HG03342 (cell line): ENCODE data around the gene CACNG1.

Experiments used
- ATAC-seq: cut with Tn5 transposase; IDR thresholded peaks from one replicate; pipeline ENCODE4 v1.9.1; 2021; ENCODE audit warnings: mild to moderate bottlenecking, moderate library complexity; ENCODE audit not compliant: unreplicated experiment

The CACNG1 gene

GRCh38 chr17:67044016-67044772, at the start of gene CACNG1:
CACNG1 (plus strand) TSS chr17:67044554; CDS start chr17:67044661, 107 bp downstream.
- ATAC-seq: no peak

GRCh38 chr17:66994930-66995535, 49.3 kb upstream of the CACNG1 start:
- no peak for ATAC-seq

- no peak for ATAC-seq
Measured at GRCh38 chr17:66995944-66996343, 48.4 kb upstream of the CACNG1 start.

GRCh38 chr17:66996926-66997325, 47.4 kb upstream of the CACNG1 start:
- no peak for ATAC-seq

- no peak for ATAC-seq
Measured at GRCh38 chr17:67003231-67003630, 41.1 kb upstream of the CACNG1 start.

GRCh38 chr17:67004181-67004580, 40.2 kb upstream of the CACNG1 start:
- no peak for ATAC-seq

GRCh38 chr17:67007266-67007665, 37.1 kb upstream of the CACNG1 start:
- no peak for ATAC-seq

- ATAC-seq: no peak
Measured at GRCh38 chr17:67008101-67008500, 36.3 kb upstream of the CACNG1 start.

GRCh38 chr17:67011527-67012175, 32.7 kb upstream of the CACNG1 start:
- no peak for ATAC-seq

GRCh38 chr17:67013891-67014290, 30.5 kb upstream of the CACNG1 start:
- no peak for ATAC-seq

- no peak for ATAC-seq
Measured at GRCh38 chr17:67015001-67015400, 29.4 kb upstream of the CACNG1 start.

GRCh38 chr17:67016039-67016762, 28.2 kb upstream of the CACNG1 start:
- ATAC-seq: no peak

- no peak for ATAC-seq
Measured at GRCh38 chr17:67017910-67018309, 26.4 kb upstream of the CACNG1 start.

- no peak for ATAC-seq
Measured at GRCh38 chr17:67018471-67019434, 25.6 kb upstream of the CACNG1 start.

GRCh38 chr17:67019809-67020208, 24.5 kb upstream of the CACNG1 start:
- ATAC-seq: no peak

GRCh38 chr17:67020293-67020766, 24.0 kb upstream of the CACNG1 start:
- ATAC-seq: no peak

GRCh38 chr17:67021196-67021595, 23.2 kb upstream of the CACNG1 start:
- ATAC-seq: no peak

- no peak for ATAC-seq
Measured at GRCh38 chr17:67021743-67022450, 22.5 kb upstream of the CACNG1 start.

- no peak for ATAC-seq
Measured at GRCh38 chr17:67022451-67022810, 21.9 kb upstream of the CACNG1 start.

- ATAC-seq: no peak
Measured at GRCh38 chr17:67024736-67025135, 19.6 kb upstream of the CACNG1 start.
